HG02642 (cell line): ENCODE results near the gene ANKMY2.
"Not testable (repeated sequence)": the region's sequence is repeated elsewhere in the genome, so short reads cannot be mapped to it uniquely, and the experiment has no call there.

Experiments used
- ATAC-seq: cut with Tn5 transposase; IDR thresholded peaks from one replicate; pipeline ENCODE4 v1.9.1; 2021; ENCODE audit warnings: mild to moderate bottlenecking; ENCODE audit not compliant: unreplicated experiment, poor library complexity

Gene ANKMY2

DNA sequence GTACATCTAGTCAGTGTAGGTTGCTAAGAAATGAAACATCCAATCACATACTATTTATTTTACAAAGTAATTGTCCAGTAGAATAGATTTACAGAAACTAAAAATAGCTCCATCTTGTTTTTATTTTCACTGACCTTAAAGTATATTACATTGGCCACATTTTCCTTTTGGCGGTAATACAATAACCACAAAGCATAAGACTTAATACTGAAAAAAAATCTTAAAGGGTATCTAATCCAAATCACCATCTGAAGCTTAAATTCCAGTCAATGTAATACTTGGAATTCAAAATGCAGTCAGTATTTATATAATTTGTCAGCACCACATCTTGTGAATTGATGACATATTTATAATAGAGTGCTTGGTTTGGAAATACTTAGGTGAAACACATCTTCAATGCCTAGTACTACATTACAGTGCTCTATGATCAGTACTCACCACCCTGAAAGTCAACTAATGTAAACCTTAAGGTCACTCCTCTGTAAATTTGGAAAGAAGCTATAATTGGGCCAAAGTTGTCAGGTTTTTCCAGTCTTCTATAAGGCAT is 8.9 kb downstream of the ANKMY2 start:
- no peak for ATAC-seq

- ATAC-seq: no peak
Observed at GRCh38 chr7:16634271-16634738, 11.2 kb downstream of the ANKMY2 start.

DNA sequence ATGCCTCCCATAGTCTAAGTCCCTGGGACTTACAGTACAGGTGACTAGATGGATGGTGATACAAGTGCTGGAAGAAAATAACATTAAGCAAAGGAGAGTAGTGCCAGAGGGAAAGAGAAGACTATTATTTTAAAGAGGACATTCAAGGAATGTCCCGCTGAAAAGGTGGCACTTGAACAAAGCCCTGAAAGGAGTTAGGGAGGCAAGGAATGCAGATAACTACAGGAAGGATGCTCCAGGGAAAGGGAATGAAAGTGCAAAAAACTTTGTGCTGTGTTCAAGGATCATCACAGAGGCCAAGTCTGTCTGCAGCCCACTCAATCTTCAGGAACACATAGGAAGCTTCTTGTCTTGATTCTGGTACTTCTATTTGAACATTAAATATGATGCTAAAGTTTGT is 14.9 kb downstream of the ANKMY2 start:
- ATAC-seq: no peak

DNA sequence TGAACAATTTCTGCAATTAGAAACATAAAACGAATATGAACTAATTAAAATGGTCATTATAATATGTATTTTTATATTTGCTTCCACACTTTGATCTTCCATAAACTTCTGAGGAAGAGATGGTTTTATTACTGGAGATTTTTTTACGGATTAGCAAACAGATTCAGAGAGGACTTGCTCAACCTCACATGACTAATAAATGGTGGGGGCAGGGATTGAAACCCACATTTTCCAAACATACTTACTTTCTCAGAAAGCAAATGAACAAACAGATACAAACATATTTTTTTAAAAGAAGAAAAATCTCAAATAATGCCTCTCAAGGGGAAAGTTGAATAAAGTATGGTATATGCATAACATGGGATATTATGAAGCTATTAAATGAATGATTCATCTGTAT is 18.3 kb downstream of the ANKMY2 start:
- no peak for ATAC-seq

DNA sequence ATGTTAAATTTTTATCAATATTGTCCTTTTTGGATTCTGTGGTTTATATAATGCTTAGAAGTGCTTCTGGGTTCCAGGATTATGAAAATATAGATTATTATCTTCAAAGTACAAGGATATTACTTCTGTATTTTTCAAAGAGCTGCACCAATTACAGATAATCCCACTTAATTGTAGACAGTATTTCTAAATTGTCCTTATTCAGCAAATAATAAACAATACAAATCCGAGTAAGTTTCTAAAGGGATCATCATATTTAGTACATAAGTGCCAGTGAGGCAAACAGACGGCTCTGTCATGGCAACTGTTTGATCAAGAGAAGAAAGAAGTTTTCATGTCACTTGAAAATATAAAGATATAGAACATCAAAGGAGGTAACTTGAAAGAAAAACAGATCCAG is 19.2 kb downstream of the ANKMY2 start:
- ATAC-seq: no peak

DNA sequence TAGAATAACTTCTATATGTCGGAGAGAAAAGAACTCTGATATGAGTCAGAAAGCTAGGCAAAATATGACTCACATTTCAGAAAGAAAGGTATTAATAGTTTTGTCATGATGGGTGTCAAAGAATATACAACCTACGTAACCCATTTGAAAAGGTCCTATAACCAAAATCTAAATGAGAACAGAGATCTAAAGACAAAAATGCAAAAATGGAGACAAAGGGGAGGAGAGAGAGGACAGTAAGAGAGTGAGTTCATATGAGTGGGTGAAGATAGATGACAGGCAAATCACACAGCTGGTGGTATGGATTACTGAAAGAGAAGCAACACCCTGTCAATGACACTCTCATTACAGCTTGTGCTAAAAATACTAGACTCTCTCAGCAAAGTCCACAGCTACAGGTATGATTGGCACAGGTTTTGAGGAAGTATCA is 25.6 kb downstream of the ANKMY2 start:
- peak; percentile 91 for ATAC-seq

GRCh38 chr7:16616542-16616941 is 29.0 kb downstream of the ANKMY2 start:
- ATAC-seq: no peak

GRCh38 chr7:16616122-16616521 is 29.4 kb downstream of the ANKMY2 start:
- ATAC-seq: no peak

- ATAC-seq: no peak
Observed at GRCh38 chr7:16615228-16615627, 30.3 kb downstream of the ANKMY2 start.

DNA sequence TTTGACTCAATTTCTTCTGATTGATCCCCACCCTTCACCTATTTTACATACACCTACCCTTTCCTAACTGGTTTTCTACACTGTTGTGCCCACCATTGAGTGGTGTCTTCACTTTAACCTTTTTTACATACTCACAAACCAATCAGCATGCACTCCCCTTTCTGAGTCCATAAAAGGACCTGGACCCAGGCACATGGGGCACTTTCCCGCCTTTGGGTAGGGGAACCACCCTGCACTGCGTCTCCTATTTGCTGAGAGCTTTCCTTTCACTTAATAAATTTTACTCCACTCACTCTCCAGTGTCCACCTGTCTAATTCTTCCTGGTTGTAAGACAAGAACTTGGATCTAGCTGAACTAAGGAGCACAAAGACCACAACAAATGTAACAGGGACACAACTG is 33.8 kb downstream of the ANKMY2 start:
- ATAC-seq: no peak

DNA sequence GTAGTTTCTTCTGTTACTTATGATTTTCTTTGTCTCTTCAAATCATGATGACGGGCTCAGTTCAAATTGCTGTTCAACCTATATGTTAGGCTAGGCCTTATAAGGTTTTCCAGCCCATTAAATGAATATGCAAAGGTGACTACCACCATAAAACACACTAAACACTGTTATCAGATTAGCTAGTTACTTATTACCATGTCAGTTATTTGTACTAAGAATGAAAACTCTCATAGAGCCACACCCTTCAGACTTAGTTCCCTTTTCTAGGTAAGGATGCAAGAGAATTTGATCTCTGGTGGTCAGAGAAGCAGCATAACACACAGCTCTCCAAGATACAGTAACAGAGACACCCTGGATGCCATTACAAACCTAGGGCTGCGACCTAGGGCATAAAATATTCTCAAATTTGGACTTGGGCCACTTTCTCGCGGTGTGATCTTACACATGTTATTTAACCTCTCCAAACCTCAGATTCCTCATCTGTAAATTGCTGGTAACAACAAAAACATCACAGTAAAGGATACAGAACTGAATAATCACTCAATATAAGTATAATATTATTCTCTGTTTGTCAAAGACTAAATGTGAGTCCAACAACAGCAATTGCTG is 35.6 kb downstream of the ANKMY2 start:
- peak; percentile 82 for ATAC-seq

- no peak for ATAC-seq
Observed at GRCh38 chr7:16606704-16607103, 38.9 kb downstream of the ANKMY2 start.

DNA sequence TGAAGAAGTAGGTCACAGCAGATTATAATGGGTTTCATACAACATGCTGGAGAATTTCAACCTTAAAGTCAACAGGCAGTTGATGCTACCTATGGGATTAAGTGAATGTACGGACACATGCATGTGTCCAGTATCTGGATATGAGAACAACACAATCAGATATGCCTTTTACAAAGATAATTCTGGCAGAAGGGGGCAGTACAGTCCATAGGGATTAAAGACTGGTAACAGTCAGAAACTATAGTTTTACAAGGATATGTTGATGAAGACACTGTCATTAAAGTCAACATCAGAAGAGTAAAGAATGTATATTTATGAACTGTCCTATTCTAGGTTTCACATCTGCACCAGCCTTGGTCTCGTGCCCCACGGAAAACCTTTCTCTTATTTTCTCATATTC is 41.5 kb downstream of the ANKMY2 start:
- no peak for ATAC-seq

- ATAC-seq: no peak
Observed at GRCh38 chr7:16603633-16604032, 41.9 kb downstream of the ANKMY2 start.

GRCh38 chr7:16599860-16600259 is 45.7 kb downstream of the ANKMY2 start:
- ATAC-seq: no peak

GRCh38 chr7:16598015-16598414 is 47.5 kb downstream of the ANKMY2 start:
- no peak for ATAC-seq

GRCh38 chr7:16595596-16595995 is 50.0 kb downstream of the ANKMY2 start:
- not testable (repeated sequence) for ATAC-seq

GRCh38 chr7:16594676-16595075 is 50.9 kb downstream of the ANKMY2 start:
- no peak for ATAC-seq

DNA sequence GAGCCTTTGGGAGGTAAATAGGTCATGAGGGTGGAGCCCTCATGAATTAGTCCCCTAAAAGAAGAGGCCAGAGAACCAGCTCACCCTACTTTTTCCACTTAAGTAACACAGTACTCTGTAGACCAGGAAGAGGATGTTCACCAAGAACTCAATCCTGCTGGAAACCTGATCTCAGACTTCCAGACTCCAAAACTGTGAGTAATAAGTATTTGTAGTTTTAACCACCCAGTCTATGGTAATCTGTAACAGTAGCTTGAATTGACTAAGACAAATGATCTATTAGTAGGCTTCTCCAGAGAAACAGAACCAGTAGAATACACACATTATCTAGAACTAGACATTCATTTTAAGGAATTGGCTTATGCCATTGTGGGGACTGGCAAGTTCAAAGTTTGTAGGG is 51.5 kb downstream of the ANKMY2 start:
- ATAC-seq: no peak

- no peak for ATAC-seq
Observed at GRCh38 chr7:16592395-16592794, 53.2 kb downstream of the ANKMY2 start.

DNA sequence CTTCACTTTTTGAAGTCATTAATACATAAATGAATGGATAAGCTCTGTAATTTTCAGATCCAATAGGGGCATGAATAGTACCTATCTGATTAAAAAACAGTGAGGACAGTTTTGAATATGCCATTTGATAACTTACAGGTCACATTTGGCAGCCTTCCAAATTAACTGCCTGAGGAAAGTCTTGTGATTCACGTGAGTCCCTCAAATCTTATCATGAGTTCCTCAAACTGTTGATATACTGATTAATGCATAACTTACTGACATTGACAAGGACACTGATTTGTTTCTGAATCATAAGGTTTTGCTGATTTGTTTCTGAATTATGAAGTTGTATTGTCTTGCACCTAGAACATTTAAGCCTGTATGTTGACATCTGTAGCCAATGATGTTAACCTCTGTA is 55.1 kb downstream of the ANKMY2 start:
- ATAC-seq: no peak

DNA sequence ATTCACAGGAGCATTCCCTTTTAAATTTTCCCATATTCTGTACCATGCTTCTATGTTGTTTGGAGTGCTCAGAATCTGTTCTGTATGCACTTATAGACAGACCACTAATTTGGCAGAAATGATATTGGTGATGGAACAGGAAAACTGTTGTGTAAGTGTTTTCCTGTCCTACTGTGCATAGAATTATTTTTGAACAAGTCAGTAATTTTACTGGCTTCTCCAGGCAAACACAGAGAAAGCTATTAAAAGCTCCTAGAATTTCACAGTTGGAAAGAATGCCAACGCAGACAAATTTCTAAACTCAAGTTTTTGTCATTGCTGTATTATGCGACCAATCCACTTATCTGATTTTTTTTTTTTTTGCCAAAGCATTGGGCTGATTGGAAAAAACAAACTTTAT is 55.7 kb downstream of the ANKMY2 start:
- no peak for ATAC-seq
